ENCODE data around the gene HOXA7. TPM values are rescaled to one million over a fixed set of nuclear protein-coding genes. Genes with fewer than 3 reads are reported as not detected.

Gene HOXA7
- total RNA-seq, 2 donors from 2014 or later, result not detected

DNA sequence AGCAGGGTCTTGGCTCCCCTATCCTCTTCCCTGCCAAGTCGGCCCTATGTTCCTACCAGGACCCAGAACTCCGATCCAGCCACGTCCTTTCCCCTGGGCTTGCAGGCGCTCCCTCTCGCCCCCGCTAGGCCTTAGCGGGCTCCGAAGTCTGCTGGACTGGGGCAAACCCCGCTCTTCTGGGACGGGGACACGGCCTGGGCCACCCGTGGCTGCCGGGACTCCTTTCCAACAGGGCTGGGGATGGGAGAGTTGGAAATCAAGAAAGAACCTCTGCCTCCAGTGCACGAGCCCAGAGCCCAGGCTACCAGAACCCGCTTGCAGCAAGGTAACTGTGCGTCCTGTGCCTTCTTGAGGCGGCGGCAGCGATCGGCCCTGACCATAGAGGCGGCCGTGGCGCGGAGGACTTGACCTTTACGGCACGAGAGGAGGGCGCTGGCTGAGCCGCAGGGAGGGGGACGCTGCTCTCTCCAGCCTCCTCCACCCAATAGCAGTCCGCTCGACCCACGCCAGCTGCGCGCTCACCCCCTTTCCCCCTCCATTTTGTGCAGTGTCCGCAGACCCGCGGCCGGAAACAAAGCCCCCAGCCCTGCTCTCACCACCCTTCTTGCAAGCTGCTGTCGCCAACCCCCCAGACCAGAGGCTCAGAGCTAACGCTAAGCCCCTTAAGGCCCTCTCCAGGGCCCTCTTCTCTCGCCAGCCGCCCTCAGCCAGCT, 35.5 kb upstream of the HOXA7 start:
- DNase-seq, result peak; percentile 82
- Mint-ChIP-seq H3K4me1 (peaks cover 10% of the 10 kb centered on the region), H3K36me3 (ENCODE audit: low read depth) (no peaks in the 10 kb centered on the region), H3K27ac (no peak overlapping the region), H3K4me3 (peak overlapping the region; percentile 45), H3K27me3 (ENCODE audit: insufficient read depth) (peaks cover 99% of the 10 kb centered on the region), H3K9me3 (no peaks in the 10 kb centered on the region)
- Histone ChIP-seq H3K36me3 (ENCODE audit: control insufficient read depth, insufficient read depth, low read length) (no peaks in the 10 kb centered on the region), H3K4me1 (ENCODE audit: control insufficient read depth, insufficient read depth, low read length) (peaks cover 6% of the 10 kb centered on the region), H3K27me3 (ENCODE audit: control insufficient read depth, insufficient read depth, low read length, poor library complexity, severe bottlenecking) (peaks cover 100% of the 10 kb centered on the region), H3K9ac (ENCODE audit: extremely low read depth, low read length, poor library complexity, severe bottlenecking) (no peak overlapping the region), H3K4me3 (ENCODE audit: low read length) (no peak overlapping the region), H3K9me3 (ENCODE audit: control insufficient read depth, low read length) (no peaks in the 10 kb centered on the region), H3K27ac (ENCODE audit: low read depth, low read length) (no peak overlapping the region)
- WGBS, 2 experiments (ENCODE audit: insufficient coverage in 1 of 2, insufficient read length in 1 of 2), result 0 to 4% methylated on average over 6 to 42 of the region's 42 CpGs
- TF ChIP-seq, protein P1, sequence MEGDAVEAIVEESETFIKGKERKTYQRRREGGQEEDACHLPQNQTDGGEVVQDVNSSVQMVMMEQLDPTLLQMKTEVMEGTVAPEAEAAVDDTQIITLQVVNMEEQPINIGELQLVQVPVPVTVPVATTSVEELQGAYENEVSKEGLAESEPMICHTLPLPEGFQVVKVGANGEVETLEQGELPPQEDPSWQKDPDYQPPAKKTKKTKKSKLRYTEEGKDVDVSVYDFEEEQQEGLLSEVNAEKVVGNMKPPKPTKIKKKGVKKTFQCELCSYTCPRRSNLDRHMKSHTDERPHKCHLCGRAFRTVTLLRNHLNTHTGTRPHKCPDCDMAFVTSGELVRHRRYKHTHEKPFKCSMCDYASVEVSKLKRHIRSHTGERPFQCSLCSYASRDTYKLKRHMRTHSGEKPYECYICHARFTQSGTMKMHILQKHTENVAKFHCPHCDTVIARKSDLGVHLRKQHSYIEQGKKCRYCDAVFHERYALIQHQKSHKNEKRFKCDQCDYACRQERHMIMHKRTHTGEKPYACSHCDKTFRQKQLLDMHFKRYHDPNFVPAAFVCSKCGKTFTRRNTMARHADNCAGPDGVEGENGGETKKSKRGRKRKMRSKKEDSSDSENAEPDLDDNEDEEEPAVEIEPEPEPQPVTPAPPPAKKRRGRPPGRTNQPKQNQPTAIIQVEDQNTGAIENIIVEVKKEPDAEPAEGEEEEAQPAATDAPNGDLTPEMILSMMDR (conservative IDR thresholded peaks at IDR 0.05), result no peak

DNA sequence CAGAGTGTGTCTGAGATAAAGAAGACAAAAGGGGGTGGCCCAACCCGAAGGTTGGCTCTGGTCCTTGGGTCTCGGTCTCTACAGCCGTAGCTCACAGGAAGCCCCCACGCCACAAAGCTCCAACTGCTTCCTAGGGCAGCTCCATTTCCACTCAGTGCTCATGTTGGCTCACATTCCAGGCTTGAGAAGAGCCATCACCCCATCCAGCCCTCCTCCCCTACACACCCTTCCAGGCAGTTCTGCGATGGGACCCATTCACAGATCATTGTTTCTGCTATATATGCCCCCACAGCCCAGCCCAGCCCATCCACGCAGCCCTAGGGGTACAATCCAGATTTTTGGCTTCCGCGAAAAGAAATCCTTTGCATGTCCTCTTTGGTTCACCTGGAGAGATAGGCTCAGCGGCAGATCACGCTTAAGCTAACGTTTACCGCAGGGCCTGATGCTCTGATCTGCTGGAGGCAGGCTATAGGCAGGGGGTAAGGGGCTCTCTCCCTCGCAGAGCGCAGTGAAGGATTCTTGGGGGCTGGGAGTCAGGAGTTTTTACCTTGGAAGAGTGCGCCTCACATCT, 34.8 kb upstream of the HOXA7 start:
- no peak overlapping the region for H3K27ac Mint-ChIP-seq
- no peak overlapping the region for H3K4me3 ChIP-seq (ENCODE audit: low read length)
- H3K9me3 Mint-ChIP-seq, result no peaks in the 10 kb centered on the region
- no peak overlapping the region for H3K4me3 Mint-ChIP-seq
- WGBS, 2 experiments (ENCODE audit: insufficient coverage in 1 of 2, insufficient read length in 1 of 2), result 14 to 17% methylated on average over 10 to 15 of the region's 15 CpGs
- TF ChIP-seq, protein P1 (conservative IDR thresholded peaks at IDR 0.05), result no peak
- H3K27ac ChIP-seq (ENCODE audit: low read depth, low read length), result no peak overlapping the region
- no peaks in the 10 kb centered on the region for H3K36me3 Mint-ChIP-seq (ENCODE audit: low read depth)
- H3K36me3 ChIP-seq (ENCODE audit: control insufficient read depth, insufficient read depth, low read length), result no peaks in the 10 kb centered on the region
- H3K9me3 ChIP-seq (ENCODE audit: control insufficient read depth, low read length), result no peaks in the 10 kb centered on the region
- H3K4me1 ChIP-seq (ENCODE audit: control insufficient read depth, insufficient read depth, low read length), result peaks cover 6% of the 10 kb centered on the region
- DNase-seq, result peak; percentile 60
- peaks cover 10% of the 10 kb centered on the region for H3K4me1 Mint-ChIP-seq
- H3K27me3 ChIP-seq (ENCODE audit: control insufficient read depth, insufficient read depth, low read length, poor library complexity, severe bottlenecking), result peaks cover 100% of the 10 kb centered on the region
- H3K9ac ChIP-seq (ENCODE audit: extremely low read depth, low read length, poor library complexity, severe bottlenecking), result no peak overlapping the region
- peaks cover 99% of the 10 kb centered on the region for H3K27me3 Mint-ChIP-seq (ENCODE audit: insufficient read depth)

- Mint-ChIP-seq H3K27ac (no peak overlapping the region), H3K27me3 (ENCODE audit: insufficient read depth) (peaks cover 99% of the 10 kb centered on the region), H3K9me3 (no peaks in the 10 kb centered on the region), H3K4me3 (no peak overlapping the region), H3K4me1 (peaks cover 17% of the 10 kb centered on the region), H3K36me3 (ENCODE audit: low read depth) (no peaks in the 10 kb centered on the region)
- H3K4me3 ChIP-seq (ENCODE audit: low read length), result no peak overlapping the region
- no peak overlapping the region for H3K27ac ChIP-seq (ENCODE audit: low read depth, low read length)
- WGBS, 2 experiments (ENCODE audit: insufficient coverage in 1 of 2, insufficient read length in 1 of 2), result 0 to 46% methylated on average over 3 to 7 of the region's 7 CpGs
- H3K36me3 ChIP-seq (ENCODE audit: control insufficient read depth, insufficient read depth, low read length), result no peaks in the 10 kb centered on the region
- no peak overlapping the region for H3K9ac ChIP-seq (ENCODE audit: extremely low read depth, low read length, poor library complexity, severe bottlenecking)
- TF ChIP-seq, protein P1 (conservative IDR thresholded peaks at IDR 0.05), result no peak
- peak; percentile 20 for DNase-seq
- no peaks in the 10 kb centered on the region for H3K9me3 ChIP-seq (ENCODE audit: control insufficient read depth, low read length)
- H3K4me1 ChIP-seq (ENCODE audit: control insufficient read depth, insufficient read depth, low read length), result peaks cover 6% of the 10 kb centered on the region
- peaks cover 100% of the 10 kb centered on the region for H3K27me3 ChIP-seq (ENCODE audit: control insufficient read depth, insufficient read depth, low read length, poor library complexity, severe bottlenecking)
Observed at GRCh38 chr7:27189997-27190748, 33.7 kb upstream of the HOXA7 start.

Data from endodermal cell (in vitro differentiated cells).